Measurements from ENCODE around the gene SLC39A8.

SLC39A8 gene

DNA sequence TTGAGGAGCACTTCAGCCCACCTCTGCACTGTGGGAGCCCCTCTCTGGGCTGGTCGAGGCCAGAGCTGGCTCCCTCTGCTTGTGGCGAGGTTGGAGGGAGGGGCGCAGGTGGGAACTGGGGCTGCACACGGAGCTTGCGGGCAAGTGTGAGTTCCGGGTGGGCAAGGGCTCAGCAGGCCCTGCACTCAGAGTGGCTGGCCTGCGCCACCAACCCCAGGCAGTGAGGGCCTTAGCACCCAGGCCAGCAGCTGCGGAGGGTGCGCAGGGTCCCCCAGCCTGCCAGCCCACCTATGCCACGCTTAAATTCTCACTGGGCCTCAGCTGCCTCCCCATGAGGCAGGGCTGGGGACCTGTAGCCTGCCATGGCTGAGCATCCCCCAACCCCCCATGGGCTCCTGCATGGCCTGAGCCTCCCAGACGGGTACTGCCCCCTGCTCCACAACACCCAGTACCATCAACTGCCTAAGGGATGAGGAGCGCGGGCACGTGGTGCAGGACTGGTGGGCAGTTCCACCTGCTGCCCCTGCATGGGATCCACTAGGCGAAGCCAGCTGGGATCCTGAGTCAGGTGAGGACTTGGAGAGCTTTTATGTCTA, 110.9 kb downstream of the SLC39A8 start:
- H3K18ac ChIP-seq (ENCODE audit: low read length), result no peak overlapping the region
- no peak for DNase-seq

GRCh38 chr4:102230194-102230593, 115.1 kb downstream of the SLC39A8 start:
- Histone ChIP-seq H3K9ac (ENCODE audit: low read length) (no peak overlapping the region), H4K91ac (ENCODE audit: low read depth, low read length) (no peak overlapping the region), H3K79me1 (ENCODE audit: low read length) (no peaks in the 10 kb centered on the region)

More for the DNA sequence above, 110.9 kb downstream of the SLC39A8 start:
- Histone ChIP-seq H4K12ac (ENCODE audit: low read depth, low read length) (no peak overlapping the region), H3K9me3 (ENCODE audit: insufficient read depth, low read depth, low read length) (peaks cover 6% of the 10 kb centered on the region), H2BK12ac (ENCODE audit: low read length) (no peak overlapping the region), H3K9ac (ENCODE audit: low read length) (no peak overlapping the region), H3K36me3 (ENCODE audit: control insufficient read depth in 1 of 2, insufficient read depth in 2 of 2, low read length in 2 of 2) (peaks cover 0 to 2% of the 10 kb centered on the region in 2 experiments), H2AFZ (ENCODE audit: insufficient read depth, low read length, poor library complexity) (no peak overlapping the region), H2BK5ac (ENCODE audit: low read depth, low read length, poor library complexity) (no peak overlapping the region), H2AK5ac (ENCODE audit: low read length) (no peak overlapping the region), H3K4me3 (ENCODE audit: low read depth, low read length) (no peak overlapping the region), H3K14ac (ENCODE audit: low read length) (no peak overlapping the region), H3K4me1 (ENCODE audit: control insufficient read depth in 1 of 2, insufficient read depth in 2 of 2, low read length in 2 of 2) (no peaks in the 10 kb centered on the region), H3K23ac (ENCODE audit: low read length) (no peak overlapping the region), H2BK120ac (ENCODE audit: insufficient read depth, low read length, poor library complexity) (no peak overlapping the region), H4K91ac (ENCODE audit: low read depth, low read length) (no peak overlapping the region), H3K79me1 (ENCODE audit: low read length) (no peaks in the 10 kb centered on the region), H3K4ac (ENCODE audit: low read depth, low read length) (no peak overlapping the region), H4K8ac (ENCODE audit: low read depth, low read length) (no peak overlapping the region), H3K4me2 (ENCODE audit: low read length) (no peak overlapping the region), H3K27me3 (ENCODE audit: insufficient read depth, low read length) (no peaks in the 10 kb centered on the region), H3K27ac (ENCODE audit: low read depth, low read length) (no peak overlapping the region), H3K79me2 (ENCODE audit: control insufficient read depth, insufficient read depth, low read length, poor library complexity) (no peaks in the 10 kb centered on the region)
- WGBS (ENCODE audit: extremely low coverage, insufficient coverage, insufficient read length), result no CpG with 5 or more reads among the region's 15 CpGs

GRCh38 chr4:102227388-102227787, 117.9 kb downstream of the SLC39A8 start:
- no peaks in the 10 kb centered on the region for H3K79me1 ChIP-seq (ENCODE audit: low read length)
- no peak overlapping the region for H2AK5ac ChIP-seq (ENCODE audit: low read length)
- no peaks in the 10 kb centered on the region for H3K4me1 ChIP-seq (ENCODE audit: control insufficient read depth in 1 of 2, insufficient read depth in 2 of 2, low read length in 2 of 2)
- H3K18ac ChIP-seq (ENCODE audit: low read length), result no peak overlapping the region
- no peak overlapping the region for H3K9ac ChIP-seq (ENCODE audit: low read length)
- H3K27me3 ChIP-seq (ENCODE audit: insufficient read depth, low read length), result no peaks in the 10 kb centered on the region
- no peak overlapping the region for H3K23ac ChIP-seq (ENCODE audit: low read length)
- H2BK5ac ChIP-seq (ENCODE audit: low read depth, low read length, poor library complexity), result no peak overlapping the region
- no peaks in the 10 kb centered on the region for H3K79me2 ChIP-seq (ENCODE audit: control insufficient read depth, insufficient read depth, low read length, poor library complexity)
- no CpG with 5 or more reads among the region's 1 CpG for WGBS (ENCODE audit: extremely low coverage, insufficient coverage, insufficient read length)
- H2BK12ac ChIP-seq (ENCODE audit: low read length), result no peak overlapping the region
- H2AFZ ChIP-seq (ENCODE audit: insufficient read depth, low read length, poor library complexity), result no peak overlapping the region
- H2BK120ac ChIP-seq (ENCODE audit: insufficient read depth, low read length, poor library complexity), result no peak overlapping the region
- DNase-seq, result no peak
- no peak overlapping the region for H3K14ac ChIP-seq (ENCODE audit: low read length)
- peaks cover 3% of the 10 kb centered on the region for H3K9me3 ChIP-seq (ENCODE audit: insufficient read depth, low read depth, low read length)
- H4K12ac ChIP-seq (ENCODE audit: low read depth, low read length), result no peak overlapping the region
- H4K91ac ChIP-seq (ENCODE audit: low read depth, low read length), result no peak overlapping the region
- no peaks in the 10 kb centered on the region for H3K36me3 ChIP-seq (ENCODE audit: control insufficient read depth in 1 of 2, insufficient read depth in 2 of 2, low read length in 2 of 2)
- H3K4ac ChIP-seq (ENCODE audit: low read depth, low read length), result no peak overlapping the region
- no peak overlapping the region for H4K8ac ChIP-seq (ENCODE audit: low read depth, low read length)
- H3K27ac ChIP-seq (ENCODE audit: low read depth, low read length), result no peak overlapping the region
- no peak overlapping the region for H3K4me3 ChIP-seq (ENCODE audit: low read depth, low read length)
- H3K4me2 ChIP-seq (ENCODE audit: low read length), result no peak overlapping the region

More at GRCh38 chr4:102230194-102230593, 115.1 kb downstream of the SLC39A8 start:
- Histone ChIP-seq H3K4me3 (ENCODE audit: low read depth, low read length) (no peak overlapping the region), H3K4me1 (ENCODE audit: control insufficient read depth in 1 of 2, insufficient read depth in 2 of 2, low read length in 2 of 2) (no peaks in the 10 kb centered on the region), H4K12ac (ENCODE audit: low read depth, low read length) (no peak overlapping the region), H3K79me2 (ENCODE audit: control insufficient read depth, insufficient read depth, low read length, poor library complexity) (no peaks in the 10 kb centered on the region), H3K36me3 (ENCODE audit: control insufficient read depth in 1 of 2, insufficient read depth in 2 of 2, low read length in 2 of 2) (peaks cover 0 to 2% of the 10 kb centered on the region in 2 experiments), H3K14ac (ENCODE audit: low read length) (no peak overlapping the region), H2BK5ac (ENCODE audit: low read depth, low read length, poor library complexity) (no peak overlapping the region), H2AK5ac (ENCODE audit: low read length) (no peak overlapping the region), H2BK12ac (ENCODE audit: low read length) (no peak overlapping the region), H2AFZ (ENCODE audit: insufficient read depth, low read length, poor library complexity) (no peak overlapping the region), H3K27ac (ENCODE audit: low read depth, low read length) (no peak overlapping the region), H2BK120ac (ENCODE audit: insufficient read depth, low read length, poor library complexity) (no peak overlapping the region), H3K18ac (ENCODE audit: low read length) (no peak overlapping the region), H3K9me3 (ENCODE audit: insufficient read depth, low read depth, low read length) (peaks cover 9% of the 10 kb centered on the region), H3K23ac (ENCODE audit: low read length) (no peak overlapping the region), H3K4me2 (ENCODE audit: low read length) (no peak overlapping the region), H4K8ac (ENCODE audit: low read depth, low read length) (no peak overlapping the region), H3K27me3 (ENCODE audit: insufficient read depth, low read length) (no peaks in the 10 kb centered on the region), H3K4ac (ENCODE audit: low read depth, low read length) (no peak overlapping the region)
- no peak for DNase-seq

DNA sequence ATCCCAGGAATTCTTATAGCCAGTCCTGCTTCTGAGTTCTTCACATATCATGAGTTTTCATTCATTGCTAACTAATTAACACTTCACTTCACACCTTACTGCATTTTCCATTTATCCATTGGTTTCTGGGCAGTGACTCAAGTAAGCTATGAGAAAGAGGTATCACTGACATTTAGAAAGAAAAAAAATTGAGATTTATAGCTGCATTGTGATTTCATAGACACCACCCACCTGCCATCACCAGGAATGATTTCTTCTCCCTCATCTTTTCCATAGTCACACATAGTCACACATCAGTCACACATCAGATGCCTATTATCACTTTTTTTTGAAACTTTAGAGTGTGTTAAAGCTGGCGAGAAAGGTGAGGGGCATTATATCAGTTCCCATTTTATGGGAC, 121.8 kb downstream of the SLC39A8 start:
- Histone ChIP-seq H3K4me3 (ENCODE audit: low read depth, low read length) (no peak overlapping the region), H3K9ac (ENCODE audit: low read length) (no peak overlapping the region), H4K91ac (ENCODE audit: low read depth, low read length) (no peak overlapping the region), H3K18ac (ENCODE audit: low read length) (no peak overlapping the region), H2AK5ac (ENCODE audit: low read length) (no peak overlapping the region), H2BK120ac (ENCODE audit: insufficient read depth, low read length, poor library complexity) (no peak overlapping the region), H4K12ac (ENCODE audit: low read depth, low read length) (no peak overlapping the region), H3K23ac (ENCODE audit: low read length) (no peak overlapping the region), H3K27me3 (ENCODE audit: insufficient read depth, low read length) (no peaks in the 10 kb centered on the region), H2BK12ac (ENCODE audit: low read length) (no peak overlapping the region), H4K8ac (ENCODE audit: low read depth, low read length) (no peak overlapping the region), H3K9me3 (ENCODE audit: insufficient read depth, low read depth, low read length) (peaks cover 2% of the 10 kb centered on the region), H2AFZ (ENCODE audit: insufficient read depth, low read length, poor library complexity) (no peak overlapping the region), H3K79me2 (ENCODE audit: control insufficient read depth, insufficient read depth, low read length, poor library complexity) (no peaks in the 10 kb centered on the region), H3K79me1 (ENCODE audit: low read length) (no peaks in the 10 kb centered on the region), H3K4ac (ENCODE audit: low read depth, low read length) (no peak overlapping the region), H3K27ac (ENCODE audit: low read depth, low read length) (no peak overlapping the region), H3K36me3 (ENCODE audit: control insufficient read depth in 1 of 2, insufficient read depth in 2 of 2, low read length in 2 of 2) (no peaks in the 10 kb centered on the region), H2BK5ac (ENCODE audit: low read depth, low read length, poor library complexity) (no peak overlapping the region), H3K14ac (ENCODE audit: low read length) (no peak overlapping the region), H3K4me1 (ENCODE audit: control insufficient read depth in 1 of 2, insufficient read depth in 2 of 2, low read length in 2 of 2) (no peaks in the 10 kb centered on the region), H3K4me2 (ENCODE audit: low read length) (no peak overlapping the region)
- DNase-seq, result no peak
- no CpG with 5 or more reads among the region's 1 CpG for WGBS (ENCODE audit: extremely low coverage, insufficient coverage, insufficient read length)
